Heart left ventricle (tissue), 16 donors: Measurements from ENCODE around the gene SEC24B. TPM values are rescaled to one million over a fixed set of nuclear protein-coding genes. Genes with fewer than 3 reads are reported as not detected.

Experiments
- ATAC-seq, 4 donors: fragments of 200-7000 bp; cut with Tn5 transposase; one replicate each; pipeline ENCODE4 v1.9.1; 2020 to 2022; ENCODE audit warnings: moderate library complexity in 4 of 4, mild to moderate bottlenecking in 3 of 4, moderate number of reproducible peaks in 1 of 4
- DNase-seq, 5 donors: peaks; one replicate each; pipeline ENCODE4 v3.0.0-alpha.2; 2020
- H3K27ac ChIP-seq, 12 donors: fragments of 200-600 bp; sonication (generic) in 4 of 12; one replicate each; pipeline versions ENCODE4 v1.5.0 to v1.8.0; 2016 to 2022; ENCODE audit warnings: mild to moderate bottlenecking in 2 of 12
- H3K27me3 ChIP-seq, 9 donors: fragments of 200-600 bp; sonication (generic) in 2 of 9; one replicate each; pipeline versions ENCODE4 v1.5.1 to v1.8.0; 2016 to 2022; ENCODE audit warnings: mild to moderate bottlenecking in 3 of 9
- H3K36me3 ChIP-seq, 9 donors: fragments of 200-600 bp; sonication (generic) in 2 of 9; one replicate each; pipeline versions ENCODE4 v1.5.0 to v1.8.0; 2018 to 2022; ENCODE audit warnings: mild to moderate bottlenecking in 2 of 9
- H3K4me1 ChIP-seq, 12 donors: fragments of 200-600 bp; sonication (generic) in 4 of 12; one replicate each; pipeline versions ENCODE4 v1.5.0 to v1.8.0; 2016 to 2022; ENCODE audit warnings: mild to moderate bottlenecking in 3 of 12
- H3K4me3 ChIP-seq, 12 donors: fragments of 200-600 bp; sonication (generic) in 4 of 12; one replicate each; pipeline versions ENCODE4 v1.5.0 to v1.8.0; 2017 to 2022; ENCODE audit warnings: mild to moderate bottlenecking in 9 of 12, moderate library complexity in 4 of 12
- H3K9me3 ChIP-seq, 12 donors: fragments of 200-600 bp; sonication (generic) in 4 of 12; one replicate each; pipeline versions ENCODE4 v1.5.0 to v1.8.0; 2016 to 2022; ENCODE audit warnings: mild to moderate bottlenecking in 1 of 12
- CTCF ChIP-seq, 12 donors: fragments of 200-600 bp; sonication (generic) in 4 of 12; IDR thresholded peaks; one replicate each; pipeline versions ENCODE4 v1.5.0 to v1.8.0; 2018 to 2022; ENCODE audit warnings: antibody characterized with exemption in 12 of 12, mild to moderate bottlenecking in 5 of 12
- POLR2A ChIP-seq, 2 donors: fragments of 450-650 bp; IDR thresholded peaks; one replicate each; pipeline ENCODE4 v1.6.1; 2017; ENCODE audit warnings: antibody characterized with exemption in 2 of 2, mild to moderate bottlenecking in 2 of 2, moderate library complexity in 2 of 2
- WGBS, 4 donors: extraction: QIAGEN DNeasy Blood & Tissue Kit in 2 of 4; methylation state at CpG; one replicate each; pipeline versions ENCODE4 v1.1.5 to v1.1.7; 2013 to 2018; 5-methylcytosine and 5-hydroxymethylcytosine counted together
- intact Hi-C, 10 donors: fragments of 100-400 bp; cut with DNase I; formaldehyde crosslinking; loops; one replicate each; pipeline versions ENCODE4 v1.11.1 to v1.14.2; 2022
- polyA plus RNA-seq, 2 donors: library from polyadenylated mRNA; stranded (reverse); fragments of 200-250 nt; gene quantifications; one replicate each; pipeline ENCODE4 v1.2.3, GENCODE V29; 2013
- total RNA-seq, 9 donors: library from RNA; depleted of rRNA in 2 of 9; stranded (reverse); fragments of >200 nt in 2 of 9; fragmentation: NEBNext Ultra II Directional in 3 of 9; extraction: Animal tissue kit (Norgen Biotek cat#: 25700) in 3 of 9; gene quantifications; one replicate each; pipeline versions ENCODE4 v1.1.0 to v1.2.4, GENCODE V29; 2016 to 2023
- donor health status: ischemic (EF 13 %, LVEDD 7.1; RV severe dilation, severe dysfunction).
- donor health status: healthy with polysubstance abuse.
- donor health status: DM: no; HTN: yes; CAD: no.
- donor health status: DM: no; HTN: no; CAD: no.
- donor health status: ischemic (EF 25% LVEDD 6.9; RV normal size, moderate dysfunction).
- donor health status: ischemic (EF 25% LVEDD 5.7; RV mildly dilated, moderate dysfunction).
- donor health status: healthy.
- donor health status: DM: yes; HTN: yes; CAD: no.
- donor health status: ischemic (EF 35%, LVEDD 5.7; RV mildly dilated, moderate dysfunction).
- donor health status: nonischemic (EF 11% LVEDD 7.7; RV severe dilation, severe dysfunction).
- donor health status: DM: yes; HTN: yes; CAD: no.
- donor health status: PGD.
- donor health status: ischemic (EF 29% LVEDD 5.4; RV normal size, mild dysfunction).
- donor health status: nonischemic (EF 23%, LVEDD 6.1; RV moderate dilation, normal function).

Gene SEC24B
- total and polyA plus RNA-seq, 11 donors = 5.8 to 34.8 (median 25.2) TPM

DNA sequence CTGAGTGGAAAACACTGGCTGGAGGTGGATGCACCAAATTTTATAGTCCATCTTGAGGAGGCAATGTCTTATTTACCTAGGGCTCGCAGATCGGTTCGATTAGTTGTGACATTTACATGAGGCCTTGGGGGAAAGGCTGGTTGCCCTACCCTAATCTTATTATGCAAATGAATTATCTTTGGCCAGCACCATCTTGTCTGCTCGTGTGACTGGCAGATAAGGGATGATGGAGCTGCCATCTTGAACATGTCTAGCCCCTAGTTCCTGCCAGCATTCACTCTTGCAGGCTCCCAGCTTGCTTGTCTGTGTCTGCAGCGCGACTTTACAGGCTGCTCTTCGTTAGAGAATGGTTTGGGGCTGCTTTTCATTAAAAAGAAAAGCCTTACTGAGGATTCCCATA, 61.9 kb downstream of the SEC24B start:
- peaks cover 0 to 85% (median 69%) of the 10 kb centered on the region in 9 donors for H3K36me3 ChIP-seq
- H3K27ac ChIP-seq = no peak overlapping the region
- H3K4me3 ChIP-seq = no peak overlapping the region
- ATAC-seq (no peak), DNase-seq (no peak)
- no peaks in the 10 kb centered on the region for H3K9me3 ChIP-seq
- TF ChIP-seq POLR2A (IDR thresholded peaks at IDR 0.05) = no peak
- 79 to 85% (median 84%) methylated on average over 7 of the region's 7 CpGs for WGBS, 4 donors
- H3K4me1 ChIP-seq = peaks cover 0 to 7% (median 0%) of the 10 kb centered on the region in 12 donors
- intact Hi-C loops = loop anchor here in 7 of 10 donors (10.0 kb wide), 1 partner anchor 61 kb away; the partner anchor contains the start of gene SEC24B (in 7 of the 7)
- no peaks in the 10 kb centered on the region for H3K27me3 ChIP-seq

GRCh38 chr4:109496875-109497274, 63.3 kb downstream of the SEC24B start:
- 95 to 97% (median 96%) methylated on average over 2 of the region's 2 CpGs for WGBS, 4 donors
- ATAC-seq (no peak), DNase-seq (no peak)
- Histone ChIP-seq H3K9me3 (no peaks in the 10 kb centered on the region), H3K4me3 (no peak overlapping the region), H3K36me3 (peaks cover 0 to 91% (median 79%) of the 10 kb centered on the region in 9 donors), H3K4me1 (peaks cover 0 to 7% (median 0%) of the 10 kb centered on the region in 12 donors), H3K27me3 (no peaks in the 10 kb centered on the region), H3K27ac (no peak overlapping the region)
- no peak for TF ChIP-seq CTCF (IDR thresholded peaks at IDR 0.05)
- no peak for TF ChIP-seq POLR2A (IDR thresholded peaks at IDR 0.05)
- intact Hi-C loops = loop anchor here in 7 of 10 donors (10.0 kb wide), 1 partner anchor 62 kb away; the partner anchor contains the start of gene SEC24B (in 7 of the 7)

DNA sequence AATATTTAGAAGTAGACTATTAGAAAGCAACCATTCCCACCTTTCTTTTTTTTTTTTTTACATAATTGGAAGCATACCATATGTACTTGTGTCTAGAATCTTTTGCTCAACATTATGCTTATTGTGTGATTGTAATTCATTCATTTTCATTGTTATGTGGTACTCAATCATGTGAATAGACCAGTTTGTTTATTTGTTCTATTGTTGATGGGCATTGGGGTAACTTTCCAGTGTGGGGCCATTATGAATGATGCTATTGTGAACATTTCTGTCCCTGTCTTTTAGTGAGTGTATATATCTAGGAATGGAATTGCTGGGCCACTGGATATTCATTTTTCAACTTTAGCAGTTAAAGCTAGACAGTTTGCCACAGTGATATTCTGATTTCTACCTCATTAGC, 63.9 kb downstream of the SEC24B start:
- H3K9me3 ChIP-seq = no peaks in the 10 kb centered on the region
- intact Hi-C loops = loop anchor here in 7 of 10 donors (10.0 kb wide), 1 partner anchor 63 kb away; the partner anchor contains the start of gene SEC24B (in 7 of the 7)
- H3K27me3 ChIP-seq = no peaks in the 10 kb centered on the region
- H3K4me3 ChIP-seq = no peak overlapping the region
- peaks cover 0 to 7% (median 0%) of the 10 kb centered on the region in 12 donors for H3K4me1 ChIP-seq
- DNase-seq (no peak), ATAC-seq (no peak)
- H3K27ac ChIP-seq = no peak overlapping the region
- TF ChIP-seq CTCF (IDR thresholded peaks at IDR 0.05) (no peak), POLR2A (IDR thresholded peaks at IDR 0.05) (no peak)
- peaks cover 0 to 92% (median 85%) of the 10 kb centered on the region in 9 donors for H3K36me3 ChIP-seq

DNA sequence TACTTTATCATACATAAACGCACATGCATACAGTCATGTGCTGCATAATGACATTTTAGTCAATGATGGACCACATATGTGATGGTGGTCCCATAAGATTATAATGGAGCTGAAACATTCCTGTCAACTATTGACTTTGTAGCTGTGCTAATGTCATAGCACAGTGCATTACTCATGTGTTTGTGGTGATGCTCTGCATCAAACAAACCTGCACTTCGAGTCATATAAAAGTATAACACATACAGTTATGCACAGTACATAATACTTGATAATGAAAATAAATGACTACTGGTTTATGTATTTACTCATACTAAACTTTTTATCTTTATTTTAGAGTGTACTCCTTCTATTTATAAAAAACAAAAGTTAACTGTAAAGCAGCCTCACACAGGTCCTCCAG, 65.9 kb downstream of the SEC24B start:
- H3K4me1 ChIP-seq = peaks cover 0 to 7% (median 0%) of the 10 kb centered on the region in 12 donors
- intact Hi-C loops = loop anchor here in 7 of 10 donors (10.0 kb wide), 1 partner anchor 65 kb away; the partner anchor contains the start of gene SEC24B (in 7 of the 7)
- peaks cover 0 to 100% (median 94%) of the 10 kb centered on the region in 9 donors for H3K36me3 ChIP-seq
- 82 to 94% (median 92%) methylated on average over 2 of the region's 2 CpGs for whole genome bisulfite sequencing, 4 donors
- DNase-seq = no peak
- H3K27ac ChIP-seq = no peak overlapping the region
- no peak for ATAC-seq
- no peaks in the 10 kb centered on the region for H3K27me3 ChIP-seq
- H3K9me3 ChIP-seq = no peaks in the 10 kb centered on the region
- H3K4me3 ChIP-seq = no peak overlapping the region
- TF ChIP-seq CTCF (IDR thresholded peaks at IDR 0.05) (no peak), POLR2A (IDR thresholded peaks at IDR 0.05) (no peak)

DNA sequence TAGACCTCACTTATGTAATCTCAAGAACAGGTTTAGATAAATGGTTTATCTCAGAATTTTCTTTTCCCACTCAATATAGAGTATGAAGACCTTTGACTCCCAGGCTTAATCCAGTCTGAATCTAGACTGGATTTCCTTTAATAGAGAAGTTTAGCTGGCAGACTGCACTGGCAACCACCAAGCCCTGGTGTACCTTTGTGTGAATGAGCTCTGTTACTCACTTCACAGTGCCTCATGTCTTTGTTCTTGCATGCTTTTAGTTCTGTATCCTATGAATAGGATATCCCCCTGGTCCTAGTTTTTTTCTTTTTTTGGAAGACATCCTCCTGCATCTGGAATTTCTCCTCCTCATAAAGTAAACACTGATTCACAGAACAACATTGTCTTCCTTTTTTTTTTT, 73.3 kb downstream of the SEC24B start:
- no peak for DNase-seq
- intact Hi-C loops = loop anchor here in 1 of 10 donors (5.0 kb wide), 1 partner anchor 75 kb away; the partner anchor contains the start of gene SEC24B
- ATAC-seq = no peak
- H3K27ac ChIP-seq = no peak overlapping the region
- H3K36me3 ChIP-seq = peaks cover 2 to 95% (median 89%) of the 10 kb centered on the region in 9 donors
- no peak for TF ChIP-seq CTCF (IDR thresholded peaks at IDR 0.05)
- TF ChIP-seq POLR2A (IDR thresholded peaks at IDR 0.05) = no peak
- peaks cover 0 to 6% (median 0%) of the 10 kb centered on the region in 12 donors for H3K4me1 ChIP-seq
- no peaks in the 10 kb centered on the region for H3K9me3 ChIP-seq
- no peaks in the 10 kb centered on the region for H3K27me3 ChIP-seq
- no peak overlapping the region for H3K4me3 ChIP-seq
